Measurements from ENCODE around the gene DCAF6. TPM values are rescaled to one million over a fixed set of nuclear protein-coding genes. Genes with fewer than 3 reads are reported as not detected.

The DCAF6 gene
- total RNA-seq, 3 donors from 2014 or later (not counting 1 experiment from before 2014, with no cell fraction given) = 21.8 to 31.8 (median 27.8) TPM

DNA sequence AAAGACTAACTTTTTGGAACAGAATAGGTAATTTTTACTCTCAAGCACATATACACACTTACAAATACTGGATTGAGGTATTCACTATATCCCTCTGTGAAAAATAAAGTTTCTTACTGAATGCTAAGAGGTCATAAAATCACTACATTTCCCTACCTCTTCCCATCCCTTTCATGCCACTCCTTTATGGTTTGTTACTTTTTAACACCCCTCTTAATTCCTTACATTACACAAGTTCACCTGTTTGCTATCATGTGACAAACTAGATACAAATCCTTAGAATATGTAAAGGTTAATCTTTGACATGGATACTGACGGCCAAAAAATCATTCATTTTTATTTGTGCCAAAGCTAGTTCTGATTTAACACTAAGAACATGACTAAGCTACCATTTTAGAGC lies 6.8 kb upstream of the DCAF6 start:
- H3K4me3 ChIP-seq (ENCODE audit: low read length) = no peak overlapping the region
- Mint-ChIP-seq H3K4me3 (no peak overlapping the region), H3K9me3 (no peaks in the 10 kb centered on the region), H3K27ac (no peak overlapping the region), H3K4me1 (peaks cover 12% of the 10 kb centered on the region in 2 donors), H3K36me3 (no peaks in the 10 kb centered on the region), H3K27me3 (ENCODE audit: low read depth in 2 of 2) (no peaks in the 10 kb centered on the region)
- H3K9me3 ChIP-seq (ENCODE audit: control insufficient read depth, insufficient read depth, low read length) = no peaks in the 10 kb centered on the region
- WGBS (ENCODE audit: insufficient coverage) = 100% methylated on average over 1 of the region's 1 CpG
- H3K36me3 ChIP-seq (ENCODE audit: control insufficient read depth, insufficient read depth, low read length) = no peaks in the 10 kb centered on the region
- TF ChIP-seq, protein P1, sequence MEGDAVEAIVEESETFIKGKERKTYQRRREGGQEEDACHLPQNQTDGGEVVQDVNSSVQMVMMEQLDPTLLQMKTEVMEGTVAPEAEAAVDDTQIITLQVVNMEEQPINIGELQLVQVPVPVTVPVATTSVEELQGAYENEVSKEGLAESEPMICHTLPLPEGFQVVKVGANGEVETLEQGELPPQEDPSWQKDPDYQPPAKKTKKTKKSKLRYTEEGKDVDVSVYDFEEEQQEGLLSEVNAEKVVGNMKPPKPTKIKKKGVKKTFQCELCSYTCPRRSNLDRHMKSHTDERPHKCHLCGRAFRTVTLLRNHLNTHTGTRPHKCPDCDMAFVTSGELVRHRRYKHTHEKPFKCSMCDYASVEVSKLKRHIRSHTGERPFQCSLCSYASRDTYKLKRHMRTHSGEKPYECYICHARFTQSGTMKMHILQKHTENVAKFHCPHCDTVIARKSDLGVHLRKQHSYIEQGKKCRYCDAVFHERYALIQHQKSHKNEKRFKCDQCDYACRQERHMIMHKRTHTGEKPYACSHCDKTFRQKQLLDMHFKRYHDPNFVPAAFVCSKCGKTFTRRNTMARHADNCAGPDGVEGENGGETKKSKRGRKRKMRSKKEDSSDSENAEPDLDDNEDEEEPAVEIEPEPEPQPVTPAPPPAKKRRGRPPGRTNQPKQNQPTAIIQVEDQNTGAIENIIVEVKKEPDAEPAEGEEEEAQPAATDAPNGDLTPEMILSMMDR (IDR thresholded peaks at IDR 0.05) = no peak
- H3K27me3 ChIP-seq (ENCODE audit: control insufficient read depth, insufficient read depth, low read length) = no peaks in the 10 kb centered on the region
- DNase-seq (no peak), ATAC-seq (no peak)
- no peak overlapping the region for H3K27ac ChIP-seq (ENCODE audit: low read length)
- intact Hi-C loops (cut with micrococcal nuclease) = no loop called here
- no peaks in the 10 kb centered on the region for H3K4me1 ChIP-seq (ENCODE audit: control insufficient read depth, insufficient read depth, low read length)

DNA sequence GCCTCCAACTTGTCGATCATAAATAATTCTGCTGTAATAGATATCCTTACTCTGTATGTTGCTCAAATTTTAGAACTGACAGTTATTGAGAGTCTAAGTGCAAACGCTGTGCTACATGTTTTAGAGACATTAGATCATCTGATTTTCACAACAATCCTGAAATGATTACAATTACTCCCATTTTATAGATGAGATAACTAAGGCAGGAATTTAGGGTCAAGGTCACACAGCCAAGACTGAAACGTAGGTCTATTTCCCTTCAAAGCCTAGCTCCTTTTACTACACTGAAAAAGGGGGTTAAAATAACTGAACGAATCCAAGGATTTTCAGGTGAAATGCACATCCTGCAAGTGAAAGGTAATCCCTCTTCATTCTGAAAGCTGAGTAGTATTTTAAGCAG lies 2.7 kb upstream of the DCAF6 start:
- no peaks in the 10 kb centered on the region for H3K27me3 Mint-ChIP-seq (ENCODE audit: low read depth in 2 of 2)
- no peak overlapping the region for H3K4me3 Mint-ChIP-seq
- no peaks in the 10 kb centered on the region for H3K9me3 Mint-ChIP-seq
- no peaks in the 10 kb centered on the region for H3K36me3 Mint-ChIP-seq
- no peak for ATAC-seq
- no peak overlapping the region for H3K27ac ChIP-seq (ENCODE audit: low read length)
- H3K27ac Mint-ChIP-seq = no peak overlapping the region
- TF ChIP-seq, protein P1 (IDR thresholded peaks at IDR 0.05) = no peak
- intact Hi-C loops (cut with micrococcal nuclease) = no loop called here
- H3K4me1 ChIP-seq (ENCODE audit: control insufficient read depth, insufficient read depth, low read length) = peaks cover 8% of the 10 kb centered on the region
- H3K27me3 ChIP-seq (ENCODE audit: control insufficient read depth, insufficient read depth, low read length) = no peaks in the 10 kb centered on the region
- H3K4me1 Mint-ChIP-seq = peaks cover 34 to 41% of the 10 kb centered on the region in 2 donors
- DNase-seq = no peak
- H3K36me3 ChIP-seq (ENCODE audit: control insufficient read depth, insufficient read depth, low read length) = no peaks in the 10 kb centered on the region
- no peaks in the 10 kb centered on the region for H3K9me3 ChIP-seq (ENCODE audit: control insufficient read depth, insufficient read depth, low read length)
- H3K4me3 ChIP-seq (ENCODE audit: low read length) = no peak overlapping the region
- 87% methylated on average over 3 of the region's 4 CpGs for WGBS (ENCODE audit: insufficient coverage)

- no peaks in the 10 kb centered on the region for H3K9me3 Mint-ChIP-seq
- no peak for ATAC-seq
- H3K4me3 Mint-ChIP-seq = peak overlapping the region; percentile 93
- DNase-seq = no peak
- Histone ChIP-seq H3K27ac (ENCODE audit: low read length) (peak overlapping the region; percentile 95), H3K4me1 (ENCODE audit: control insufficient read depth, insufficient read depth, low read length) (peaks cover 8% of the 10 kb centered on the region), H3K27me3 (ENCODE audit: control insufficient read depth, insufficient read depth, low read length) (no peaks in the 10 kb centered on the region), H3K36me3 (ENCODE audit: control insufficient read depth, insufficient read depth, low read length) (no peaks in the 10 kb centered on the region), H3K9me3 (ENCODE audit: control insufficient read depth, insufficient read depth, low read length) (no peaks in the 10 kb centered on the region), H3K4me3 (ENCODE audit: low read length) (peak overlapping the region; percentile 90)
- TF ChIP-seq, protein P1 (IDR thresholded peaks at IDR 0.05) = no peak
- H3K4me1 Mint-ChIP-seq = peaks cover 34 to 41% of the 10 kb centered on the region in 2 donors
- 25% methylated on average over 3 of the region's 4 CpGs for WGBS (ENCODE audit: insufficient coverage)
- no peaks in the 10 kb centered on the region for H3K36me3 Mint-ChIP-seq
- intact Hi-C loops (cut with micrococcal nuclease) = loop anchor here (5.0 kb wide), 2 partner anchors 1057 to 1433 kb away; partner anchors contain the start of genes BLZF1, NME7 and TADA1
- H3K27ac Mint-ChIP-seq = peak overlapping the region; percentile 93 to 98
- no peaks in the 10 kb centered on the region for H3K27me3 Mint-ChIP-seq (ENCODE audit: low read depth in 2 of 2)
These were observed 1.9 kb upstream of the DCAF6 start for GRCh38 chr1:167934426-167935215.
